ENCODE data around the gene CCDC134.

CCDC134 gene

GRCh38 chr22:41800348-41801146 is at the start of gene CCDC134:
TSS of gene CCDC134 (plus strand) at chr22:41800679. CDS start at chr22:41808891, 8,212 bp downstream.
- DNase-seq = peak; percentile 96

- no peak for DNase-seq
These were observed 48.2 kb upstream of the CCDC134 start for GRCh38 chr22:41752011-41752970.

GRCh38 chr22:41753984-41754383 is 46.5 kb upstream of the CCDC134 start:
- DNase-seq = no peak

GRCh38 chr22:41757502-41757901 is 43.0 kb upstream of the CCDC134 start:
- no peak for DNase-seq

GRCh38 chr22:41758231-41758630 is 42.2 kb upstream of the CCDC134 start:
- no peak for DNase-seq

GRCh38 chr22:41762980-41763779 is 37.3 kb upstream of the CCDC134 start:
- peak; percentile 61 for DNase-seq

GRCh38 chr22:41766476-41766875 is 34.0 kb upstream of the CCDC134 start:
- no peak for DNase-seq

GRCh38 chr22:41768430-41768829 is 32.0 kb upstream of the CCDC134 start:
- DNase-seq = no peak

GRCh38 chr22:41770715-41771468 is 29.6 kb upstream of the CCDC134 start:
- no peak for DNase-seq

GRCh38 chr22:41772198-41772597 is 28.3 kb upstream of the CCDC134 start:
- DNase-seq = no peak

GRCh38 chr22:41772645-41773044 is 27.8 kb upstream of the CCDC134 start:
- DNase-seq = no peak

GRCh38 chr22:41775338-41775737 is 25.1 kb upstream of the CCDC134 start:
- DNase-seq = no peak

GRCh38 chr22:41775976-41776375 is 24.5 kb upstream of the CCDC134 start:
- DNase-seq = no peak

GRCh38 chr22:41776381-41776780 is 24.1 kb upstream of the CCDC134 start:
- DNase-seq = no peak

- no peak for DNase-seq
These were observed 22.6 kb upstream of the CCDC134 start for GRCh38 chr22:41777749-41778425.

- DNase-seq = peak; percentile 60
These were observed 20.5 kb upstream of the CCDC134 start for GRCh38 chr22:41779929-41780505.

- DNase-seq = peak; percentile 89
These were observed 19.6 kb upstream of the CCDC134 start for GRCh38 chr22:41780746-41781505.

GRCh38 chr22:41781507-41781906 is 19.0 kb upstream of the CCDC134 start:
- peak; percentile 66 for DNase-seq

- DNase-seq = no peak
These were observed 18.2 kb upstream of the CCDC134 start for GRCh38 chr22:41782316-41782715.

- no peak for DNase-seq
These were observed 17.7 kb upstream of the CCDC134 start for GRCh38 chr22:41782751-41783150.
